Hair follicle dermal papilla cell (primary cell): ENCODE results near the gene SMIM14. TPM values are rescaled to one million over a fixed set of nuclear protein-coding genes. Genes with fewer than 3 reads are reported as not detected.

Source experiments
- small RNA-seq: library from RNA; depleted of rRNA; stranded (forward); fragments of <200 nt; gene quantifications from one replicate; pipeline ENCODE3, GENCODE V24; 2012
- total RNA-seq: library from RNA; depleted of rRNA; stranded (reverse); fragments of >200 nt; gene quantifications from 2 replicates; pipeline ENCODE4 v1.2.3, GENCODE V29; 2012

Gene SMIM14
- total RNA-seq, result 48.0 and 56.3 TPM in 2 replicates

GRCh38 chr4:39638354-39639239 is at the start of gene SMIM14:
TSS of gene SMIM14 (minus strand) at chr4:39638865. CDS start at chr4:39605145, 33,720 bp downstream.

DNA sequence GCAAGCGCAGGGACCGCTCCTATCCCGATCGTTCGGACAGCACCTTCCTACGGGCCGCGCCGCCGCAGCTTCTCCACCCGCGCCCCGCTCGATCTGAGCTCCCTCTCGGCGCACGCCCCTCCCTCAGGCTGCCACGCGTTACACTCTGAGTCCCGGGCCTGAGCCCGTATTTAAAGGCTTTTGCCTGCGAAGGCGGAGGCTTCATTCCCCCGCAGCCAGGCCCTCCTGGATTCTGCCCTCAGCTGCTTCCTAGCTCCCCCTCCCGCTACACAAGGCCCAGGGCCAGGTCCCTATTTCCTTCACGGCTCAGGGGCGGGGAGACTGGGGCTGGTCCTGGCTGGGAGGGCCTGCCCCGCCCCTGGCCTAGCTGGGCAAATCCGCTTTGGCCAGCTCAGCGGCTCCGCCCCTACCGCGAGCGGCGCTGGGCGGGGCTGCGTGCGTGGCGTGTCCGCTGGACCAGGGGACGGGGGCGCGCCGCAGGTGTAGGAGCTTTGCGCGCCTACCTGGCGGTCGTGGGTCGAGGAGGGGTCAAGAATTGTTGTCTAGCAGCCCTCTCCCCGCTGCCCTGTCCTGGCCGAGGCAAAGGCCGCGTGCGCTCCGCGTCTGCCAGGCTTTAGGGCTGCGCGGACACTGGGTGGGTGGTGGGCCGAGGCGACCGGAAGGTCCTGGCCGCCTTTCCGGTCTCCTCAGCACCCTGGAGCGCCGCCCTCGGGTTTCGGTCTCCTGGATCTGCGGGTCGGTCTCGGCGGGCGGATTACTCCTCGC is 111.2 kb downstream of the SMIM14 start, which contains the start of gene UGDH:
Gene UGDH (minus strand): TSS at position 144 of the 765 bp plus-strand sequence. CDS start 5,927 bp downstream, outside the sequence.

Small RNA genes lying within 50 kb of the gene (small RNA-seq; reads per million reads assigned to genes)
- gene RNU7-11P, result not detected

Other genes starting within 250 kb of the SMIM14 start
- not detected in 2 replicates for gene KLB, start 231.9 kb downstream of the SMIM14 start, total RNA-seq
- 1,470 and 1,613 TPM in 2 replicates for gene RPL9, start 179.9 kb downstream of the SMIM14 start, total RNA-seq
- gene LIAS, start 179.8 kb downstream of the SMIM14 start, total RNA-seq, result 4.5 and 5.1 TPM in 2 replicates
- 175 and 179 TPM in 2 replicates for gene UGDH, start 111.4 kb downstream of the SMIM14 start, total RNA-seq
- gene UBE2K, start 59.3 kb upstream of the SMIM14 start, total RNA-seq, result 18.2 and 20.6 TPM in 2 replicates